Activated CD8-positive, alpha-beta memory T cell treated with anti-CD3 and anti-CD28 coated beads for 1 hour (primary cell): ENCODE measurements around the gene CAPN12.

Experiments
- DNase-seq, 2 donors: peaks; one replicate each; pipeline ENCODE4 v3.0.0-alpha.2; 2020; ENCODE audit warnings: low read depth in 1 of 2; ENCODE audit errors: extremely low read depth in 1 of 2

Gene CAPN12

GRCh38 chr19:38683393-38684077 is 60.7 kb downstream of the CAPN12 start:
- peak in 1 of 2 donors; percentile 42 for DNase-seq

GRCh38 chr19:38682872-38683392 is 61.3 kb downstream of the CAPN12 start:
- no peak for DNase-seq

- DNase-seq, result no peak
Measured at GRCh38 chr19:38682195-38682867, 61.9 kb downstream of the CAPN12 start.
